HepG2 (cell line): Measurements from ENCODE around the gene USP32. TPM values are rescaled to one million over a fixed set of nuclear protein-coding genes. Genes with fewer than 3 reads are reported as not detected.

Source experiments
- ASH2L ChIP-seq: fragments of 300-600, 200-600 bp; sonication (generic); IDR thresholded peaks from 2 replicates; pipeline ENCODE4 v1.7.0; 2017; ENCODE audit warnings: low read depth, mild to moderate bottlenecking, moderate library complexity, mixed read lengths, low read length; ENCODE audit not compliant: insufficient read length
- FOXC1 ChIP-seq: sonication (generic); formaldehyde crosslinking; IDR thresholded peaks from 2 replicates; pipeline ENCODE4 v1.8.0; 2022; ENCODE audit warnings: mild to moderate bottlenecking, missing genetic modification reagents, borderline replicate concordance
- GABPA ChIP-seq, 2 experiments: IDR thresholded peaks; 2 replicates each; pipeline ENCODE4 v1.6.1; 2011 to 2016; ENCODE audit warnings: low read depth in 2 of 2, low read length in 1 of 2, missing biosample characterization in 1 of 2, missing genetic modification characterization in 1 of 2
- GATAD2A ChIP-seq: IDR thresholded peaks from 2 replicates; pipeline ENCODE4 v1.6.1; 2016
- IRF2 ChIP-seq: IDR thresholded peaks from 2 replicates; pipeline ENCODE4 v1.6.1; 2018; ENCODE audit warnings: missing genetic modification reagents, missing compliant biosample characterization
- NFE2 ChIP-seq: sonication (generic); formaldehyde crosslinking; IDR thresholded peaks from 2 replicates; pipeline ENCODE4 v1.4.0; 2020; ENCODE audit warnings: missing genetic modification reagents
- POLR2A ChIP-seq, 2 experiments: IDR thresholded peaks; 2 replicates each; pipeline ENCODE4 v1.6.1; 2011; ENCODE audit warnings: low read depth in 2 of 2, low read length in 2 of 2, mild to moderate bottlenecking in 1 of 2, moderate library complexity in 1 of 2; ENCODE audit not compliant: insufficient read depth in 1 of 2
- ZNF180 ChIP-seq: sonication (generic); formaldehyde crosslinking; IDR thresholded peaks from 2 replicates; pipeline ENCODE4 v1.4.0; 2020; ENCODE audit warnings: low read depth, missing genetic modification reagents, borderline replicate concordance
- ZNF430 ChIP-seq: sonication (generic); formaldehyde crosslinking; IDR thresholded peaks from 2 replicates; pipeline ENCODE4 v1.9.0; 2021; ENCODE audit warnings: mild to moderate bottlenecking, missing genetic modification reagents
- ZNF431 ChIP-seq: sonication (generic); formaldehyde crosslinking; IDR thresholded peaks from 2 replicates; pipeline ENCODE4 v1.9.0; 2022; ENCODE audit warnings: missing genetic modification reagents, low read depth, mild to moderate bottlenecking, borderline replicate concordance
- ZNF556 ChIP-seq: sonication (generic); formaldehyde crosslinking; IDR thresholded peaks from 2 replicates; pipeline ENCODE4 v1.4.0; 2020; ENCODE audit warnings: mild to moderate bottlenecking, missing genetic modification reagents, borderline replicate concordance
- polyA plus RNA-seq, 8 experiments: library from polyadenylated mRNA; depleted of rRNA in 3 of 8; stranded (reverse) in 7 of 8; unstranded in 1 of 8; fragments of >200 nt; fragmentation: Illumina TruSeq in 4 of 8; extraction: Trizol in 4 of 8; gene quantifications; 2 replicates each; pipeline versions ENCODE4 v1.2.1 to v1.2.3, GENCODE V29; 2011 to 2016; ENCODE audit warnings: low read depth in 4 of 8, missing spikeins in 1 of 8, mixed read lengths in 1 of 8; ENCODE audit not compliant: insufficient read depth in 1 of 8
- total RNA-seq, 5 experiments: library from RNA; depleted of rRNA; stranded (reverse); fragments of >200 nt; fragmentation: Illumina TruSeq; extraction: Trizol; gene quantifications; 2 replicates each; pipeline ENCODE4 v1.2.3, GENCODE V29; 2016; ENCODE audit warnings: low read depth in 1 of 5
- TF ChIP-seq, protein P1 (sequence below): sonication (generic); formaldehyde crosslinking; IDR thresholded peaks from 2 replicates; pipeline ENCODE4 v1.5.1; 2020; ENCODE audit warnings: mild to moderate bottlenecking, missing genetic modification reagents
- TF ChIP-seq, protein P2 (sequence below): IDR thresholded peaks from 2 replicates; pipeline ENCODE4 v1.6.1; 2012; ENCODE audit warnings: inconsistent platforms
- TF ChIP-seq, protein P3 (sequence below): IDR thresholded peaks from 2 replicates; pipeline ENCODE4 v1.6.1; 2016; ENCODE audit warnings: low read depth, missing genetic modification reagents, missing compliant biosample characterization
- TF ChIP-seq, protein P4 (sequence below): sonication (generic); formaldehyde crosslinking; IDR thresholded peaks from 2 replicates; pipeline ENCODE4 v1.4.0; 2020; ENCODE audit warnings: missing genetic modification reagents
- TF ChIP-seq, protein P5 (sequence below): sonication (generic); formaldehyde crosslinking; IDR thresholded peaks from 2 replicates; pipeline ENCODE4 v1.4.0; 2020; ENCODE audit warnings: missing genetic modification reagents, low read depth, mild to moderate bottlenecking, borderline replicate concordance

Gene USP32
- total and polyA plus RNA-seq, 2 of the 13 experiments (the other 11 are each of a cell fraction or from before 2014, with no cell fraction given) = 24.9 to 39.9 TPM

DNA sequence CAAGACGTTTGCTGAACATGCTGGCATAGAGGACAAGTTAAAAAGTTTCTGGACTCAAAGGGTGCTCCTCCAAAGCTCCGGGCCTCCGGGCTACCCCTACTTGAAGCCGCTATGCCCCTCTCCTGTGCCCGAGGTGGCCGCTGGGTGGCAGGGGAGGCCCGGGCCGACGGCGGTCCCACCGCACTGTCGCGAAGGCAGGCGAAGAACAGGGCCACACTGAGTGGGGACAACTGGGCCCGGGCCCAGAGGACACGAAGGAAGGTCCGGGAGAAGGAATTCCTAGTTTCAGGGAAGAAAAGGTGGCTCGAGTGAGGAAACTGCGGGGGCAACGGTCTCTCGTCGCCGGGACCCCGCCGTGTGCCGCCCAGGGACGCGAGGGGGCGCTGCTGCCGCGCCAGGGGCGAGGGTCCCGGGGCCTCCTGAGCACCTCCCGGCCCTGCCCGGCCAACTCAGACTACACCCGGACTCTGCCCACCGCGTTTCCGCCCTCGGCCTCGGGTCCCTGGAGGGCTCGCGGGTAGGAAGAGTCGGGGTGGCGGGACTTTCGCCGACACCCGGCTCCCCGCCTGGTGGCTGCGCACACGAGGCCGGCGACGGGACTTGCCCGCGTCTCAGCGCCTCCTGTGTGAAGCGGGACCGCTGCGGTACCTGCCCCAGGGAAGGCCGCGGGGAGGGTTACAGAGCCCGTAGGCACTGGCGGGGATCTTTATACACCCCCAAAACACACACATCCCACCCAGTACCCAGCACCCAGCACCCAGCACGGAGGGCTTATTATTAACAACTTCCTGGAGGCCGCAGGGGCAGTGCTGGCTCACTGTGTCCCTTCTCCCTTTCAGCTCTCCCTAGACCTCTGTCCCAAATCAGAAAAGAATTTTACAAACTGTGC is 29.6 kb upstream of the USP32 start (continued):
- TF ChIP-seq, protein P1, sequence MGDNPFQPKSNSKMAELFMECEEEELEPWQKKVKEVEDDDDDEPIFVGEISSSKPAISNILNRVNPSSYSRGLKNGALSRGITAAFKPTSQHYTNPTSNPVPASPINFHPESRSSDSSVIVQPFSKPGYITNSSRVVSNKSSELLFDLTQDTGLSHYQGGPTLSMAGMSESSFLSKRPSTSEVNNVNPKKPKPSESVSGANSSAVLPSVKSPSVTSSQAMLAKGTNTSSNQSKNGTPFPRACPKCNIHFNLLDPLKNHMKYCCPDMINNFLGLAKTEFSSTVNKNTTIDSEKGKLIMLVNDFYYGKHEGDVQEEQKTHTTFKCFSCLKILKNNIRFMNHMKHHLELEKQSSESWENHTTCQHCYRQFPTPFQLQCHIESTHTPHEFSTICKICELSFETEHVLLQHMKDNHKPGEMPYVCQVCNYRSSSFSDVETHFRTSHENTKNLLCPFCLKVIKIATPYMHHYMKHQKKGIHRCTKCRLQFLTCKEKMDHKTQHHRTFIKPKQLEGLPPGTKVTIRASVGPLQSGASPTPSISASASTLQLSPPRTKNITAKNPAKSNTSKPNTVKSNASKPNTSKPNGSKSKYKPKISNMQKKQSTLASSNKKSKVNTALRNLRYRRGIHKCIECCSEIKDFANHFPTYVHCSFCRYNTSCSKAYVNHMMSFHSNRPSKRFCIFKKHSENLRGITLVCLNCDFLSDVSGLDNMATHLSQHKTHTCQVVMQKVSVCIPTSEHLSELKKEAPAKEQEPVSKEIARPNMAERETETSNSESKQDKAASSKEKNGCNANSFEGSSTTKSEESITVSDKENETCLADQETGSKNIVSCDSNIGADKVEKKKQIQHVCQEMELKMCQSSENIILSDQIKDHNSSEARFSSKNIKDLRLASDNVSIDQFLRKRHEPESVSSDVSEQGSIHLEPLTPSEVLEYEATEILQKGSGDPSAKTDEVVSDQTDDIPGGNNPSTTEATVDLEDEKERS = 0 out of 2 replicates have a peak, but pooled peaks have one; percentile 35
- TF ChIP-seq ZNF180 (no peak), ZNF556 (CRISPR knock-in tag) (peak; percentile 48; the same call in 1 of the 2 replicates), ZNF430 (peak; percentile 65; the same call in 1 of the 2 replicates), IRF2 (CRISPR knock-in tag) (peak; percentile 51; the same call in 1 of the 2 replicates), FOXC1 (0 out of 2 replicates have a peak, but pooled peaks have one; percentile 56), GABPA (IDR thresholded peaks at IDR 0.05; ENCODE audit: low read depth, low read length) (no peak), GABPA (CRISPR knock-in tag; IDR thresholded peaks at IDR 0.05; ENCODE audit: low read depth) (no peak), NFE2 (CRISPR knock-in tag) (no peak), GATAD2A (CRISPR knock-in tag) (peak; percentile 25; the same call in 1 of the 2 replicates), ASH2L (peak; percentile 41), ZNF431 (CRISPR knock-in tag) (no peak), POLR2A (IDR thresholded peaks at IDR 0.05; ENCODE audit: insufficient read depth in 1 of 2, low read depth in 2 of 2, low read length in 2 of 2) (no peak)
- TF ChIP-seq, protein P2, sequence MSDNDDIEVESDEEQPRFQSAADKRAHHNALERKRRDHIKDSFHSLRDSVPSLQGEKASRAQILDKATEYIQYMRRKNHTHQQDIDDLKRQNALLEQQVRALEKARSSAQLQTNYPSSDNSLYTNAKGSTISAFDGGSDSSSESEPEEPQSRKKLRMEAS = peak; percentile 39; the same call in 1 of the 2 replicates
- TF ChIP-seq, protein P3, sequence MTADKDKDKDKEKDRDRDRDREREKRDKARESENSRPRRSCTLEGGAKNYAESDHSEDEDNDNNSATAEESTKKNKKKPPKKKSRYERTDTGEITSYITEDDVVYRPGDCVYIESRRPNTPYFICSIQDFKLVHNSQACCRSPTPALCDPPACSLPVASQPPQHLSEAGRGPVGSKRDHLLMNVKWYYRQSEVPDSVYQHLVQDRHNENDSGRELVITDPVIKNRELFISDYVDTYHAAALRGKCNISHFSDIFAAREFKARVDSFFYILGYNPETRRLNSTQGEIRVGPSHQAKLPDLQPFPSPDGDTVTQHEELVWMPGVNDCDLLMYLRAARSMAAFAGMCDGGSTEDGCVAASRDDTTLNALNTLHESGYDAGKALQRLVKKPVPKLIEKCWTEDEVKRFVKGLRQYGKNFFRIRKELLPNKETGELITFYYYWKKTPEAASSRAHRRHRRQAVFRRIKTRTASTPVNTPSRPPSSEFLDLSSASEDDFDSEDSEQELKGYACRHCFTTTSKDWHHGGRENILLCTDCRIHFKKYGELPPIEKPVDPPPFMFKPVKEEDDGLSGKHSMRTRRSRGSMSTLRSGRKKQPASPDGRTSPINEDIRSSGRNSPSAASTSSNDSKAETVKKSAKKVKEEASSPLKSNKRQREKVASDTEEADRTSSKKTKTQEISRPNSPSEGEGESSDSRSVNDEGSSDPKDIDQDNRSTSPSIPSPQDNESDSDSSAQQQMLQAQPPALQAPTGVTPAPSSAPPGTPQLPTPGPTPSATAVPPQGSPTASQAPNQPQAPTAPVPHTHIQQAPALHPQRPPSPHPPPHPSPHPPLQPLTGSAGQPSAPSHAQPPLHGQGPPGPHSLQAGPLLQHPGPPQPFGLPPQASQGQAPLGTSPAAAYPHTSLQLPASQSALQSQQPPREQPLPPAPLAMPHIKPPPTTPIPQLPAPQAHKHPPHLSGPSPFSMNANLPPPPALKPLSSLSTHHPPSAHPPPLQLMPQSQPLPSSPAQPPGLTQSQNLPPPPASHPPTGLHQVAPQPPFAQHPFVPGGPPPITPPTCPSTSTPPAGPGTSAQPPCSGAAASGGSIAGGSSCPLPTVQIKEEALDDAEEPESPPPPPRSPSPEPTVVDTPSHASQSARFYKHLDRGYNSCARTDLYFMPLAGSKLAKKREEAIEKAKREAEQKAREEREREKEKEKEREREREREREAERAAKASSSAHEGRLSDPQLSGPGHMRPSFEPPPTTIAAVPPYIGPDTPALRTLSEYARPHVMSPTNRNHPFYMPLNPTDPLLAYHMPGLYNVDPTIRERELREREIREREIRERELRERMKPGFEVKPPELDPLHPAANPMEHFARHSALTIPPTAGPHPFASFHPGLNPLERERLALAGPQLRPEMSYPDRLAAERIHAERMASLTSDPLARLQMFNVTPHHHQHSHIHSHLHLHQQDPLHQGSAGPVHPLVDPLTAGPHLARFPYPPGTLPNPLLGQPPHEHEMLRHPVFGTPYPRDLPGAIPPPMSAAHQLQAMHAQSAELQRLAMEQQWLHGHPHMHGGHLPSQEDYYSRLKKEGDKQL (CRISPR knock-in tag) = no peak
- TF ChIP-seq, protein P4, sequence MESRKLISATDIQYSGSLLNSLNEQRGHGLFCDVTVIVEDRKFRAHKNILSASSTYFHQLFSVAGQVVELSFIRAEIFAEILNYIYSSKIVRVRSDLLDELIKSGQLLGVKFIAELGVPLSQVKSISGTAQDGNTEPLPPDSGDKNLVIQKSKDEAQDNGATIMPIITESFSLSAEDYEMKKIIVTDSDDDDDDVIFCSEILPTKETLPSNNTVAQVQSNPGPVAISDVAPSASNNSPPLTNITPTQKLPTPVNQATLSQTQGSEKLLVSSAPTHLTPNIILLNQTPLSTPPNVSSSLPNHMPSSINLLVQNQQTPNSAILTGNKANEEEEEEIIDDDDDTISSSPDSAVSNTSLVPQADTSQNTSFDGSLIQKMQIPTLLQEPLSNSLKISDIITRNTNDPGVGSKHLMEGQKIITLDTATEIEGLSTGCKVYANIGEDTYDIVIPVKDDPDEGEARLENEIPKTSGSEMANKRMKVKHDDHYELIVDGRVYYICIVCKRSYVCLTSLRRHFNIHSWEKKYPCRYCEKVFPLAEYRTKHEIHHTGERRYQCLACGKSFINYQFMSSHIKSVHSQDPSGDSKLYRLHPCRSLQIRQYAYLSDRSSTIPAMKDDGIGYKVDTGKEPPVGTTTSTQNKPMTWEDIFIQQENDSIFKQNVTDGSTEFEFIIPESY (CRISPR knock-in tag) = peak; percentile 98
- TF ChIP-seq, protein P5, sequence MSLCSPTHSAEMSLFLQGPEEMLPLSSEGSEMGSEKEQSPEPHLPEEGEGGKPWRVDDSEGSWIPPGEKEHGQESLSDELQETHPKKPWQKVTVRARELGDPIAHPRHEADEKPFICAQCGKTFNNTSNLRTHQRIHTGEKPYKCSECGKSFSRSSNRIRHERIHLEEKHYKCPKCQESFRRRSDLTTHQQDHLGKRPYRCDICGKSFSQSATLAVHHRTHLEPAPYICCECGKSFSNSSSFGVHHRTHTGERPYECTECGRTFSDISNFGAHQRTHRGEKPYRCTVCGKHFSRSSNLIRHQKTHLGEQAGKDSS = peak; percentile 35; the same call in 1 of the 2 replicates
